Measurements from ENCODE around the gene ASB18. TPM values are rescaled to one million over a fixed set of nuclear protein-coding genes. Genes with fewer than 3 reads are reported as not detected.
"Not testable (repeated sequence)": the region's sequence is repeated elsewhere in the genome, so short reads cannot be mapped to it uniquely, and the experiment has no call there.

Gene ASB18
- total RNA-seq, 3 donors from 2014 or later (not counting 1 experiment from before 2014, with no cell fraction given): not detected

- DNase-seq (no peak), ATAC-seq (no peak)
- H3K27me3 ChIP-seq (ENCODE audit: control insufficient read depth, insufficient read depth, low read length): no peaks in the 10 kb centered on the region
- no peaks in the 10 kb centered on the region for H3K36me3 ChIP-seq (ENCODE audit: control insufficient read depth, insufficient read depth, low read length)
- intact Hi-C loops (cut with micrococcal nuclease): no loop called here
- H3K9me3 ChIP-seq (ENCODE audit: control insufficient read depth, insufficient read depth, low read length): peaks cover 9% of the 10 kb centered on the region
- H3K4me3 Mint-ChIP-seq: no peak overlapping the region
- no peaks in the 10 kb centered on the region for H3K4me1 ChIP-seq (ENCODE audit: control insufficient read depth, insufficient read depth, low read length)
- H3K27me3 Mint-ChIP-seq (ENCODE audit: low read depth in 2 of 2): peaks cover 9 to 15% of the 10 kb centered on the region in 2 donors
- no peak for TF ChIP-seq CTCF (IDR thresholded peaks at IDR 0.05)
- H3K4me3 ChIP-seq (ENCODE audit: low read length): no peak overlapping the region
- H3K27ac ChIP-seq (ENCODE audit: low read length): no peak overlapping the region
- no peak overlapping the region for H3K27ac Mint-ChIP-seq
- H3K4me1 Mint-ChIP-seq: no peaks in the 10 kb centered on the region
- no peaks in the 10 kb centered on the region for H3K36me3 Mint-ChIP-seq
- H3K9me3 Mint-ChIP-seq: peaks cover 0 to 2% of the 10 kb centered on the region in 2 donors
- 83% methylated on average over 5 of the region's 5 CpGs for WGBS (ENCODE audit: insufficient coverage)
Observed at GRCh38 chr2:236271851-236272250, 7.6 kb upstream of the ASB18 start.

GRCh38 chr2:236269876-236270275 is 5.7 kb upstream of the ASB18 start:
- peaks cover 3 to 12% of the 10 kb centered on the region in 2 donors for H3K27me3 Mint-ChIP-seq (ENCODE audit: low read depth in 2 of 2)
- H3K27me3 ChIP-seq (ENCODE audit: control insufficient read depth, insufficient read depth, low read length); H3K9me3 ChIP-seq (ENCODE audit: control insufficient read depth, insufficient read depth, low read length); H3K9me3 Mint-ChIP-seq; intact Hi-C loops (cut with micrococcal nuclease); H3K4me1 Mint-ChIP-seq; H3K4me3 Mint-ChIP-seq; DNase-seq; H3K4me1 ChIP-seq (ENCODE audit: control insufficient read depth, insufficient read depth, low read length); H3K36me3 Mint-ChIP-seq; H3K4me3 ChIP-seq (ENCODE audit: low read length); H3K36me3 ChIP-seq (ENCODE audit: control insufficient read depth, insufficient read depth, low read length); ATAC-seq; H3K27ac Mint-ChIP-seq; H3K27ac ChIP-seq (ENCODE audit: low read length): not testable (repeated sequence)

GRCh38 chr2:236265675-236266074 is 1.5 kb upstream of the ASB18 start:
- no peak for TF ChIP-seq CTCF (IDR thresholded peaks at IDR 0.05)
- Mint-ChIP-seq H3K27me3 (ENCODE audit: low read depth in 2 of 2) (peaks cover 9 to 37% of the 10 kb centered on the region in 2 donors), H3K9me3 (peaks cover 0 to 2% of the 10 kb centered on the region in 2 donors), H3K4me1 (no peaks in the 10 kb centered on the region), H3K36me3 (no peaks in the 10 kb centered on the region), H3K4me3 (no peak overlapping the region), H3K27ac (no peak overlapping the region)
- Histone ChIP-seq H3K4me1 (ENCODE audit: control insufficient read depth, insufficient read depth, low read length) (no peaks in the 10 kb centered on the region), H3K4me3 (ENCODE audit: low read length) (no peak overlapping the region), H3K36me3 (ENCODE audit: control insufficient read depth, insufficient read depth, low read length) (no peaks in the 10 kb centered on the region), H3K9me3 (ENCODE audit: control insufficient read depth, insufficient read depth, low read length) (peaks cover 9% of the 10 kb centered on the region), H3K27ac (ENCODE audit: low read length) (no peak overlapping the region), H3K27me3 (ENCODE audit: control insufficient read depth, insufficient read depth, low read length) (no peaks in the 10 kb centered on the region)
- intact Hi-C loops (cut with micrococcal nuclease): no loop called here
- DNase-seq (no peak), ATAC-seq (no peak)

GRCh38 chr2:236262238-236262637 is 2.0 kb downstream of the ASB18 start:
- no peaks in the 10 kb centered on the region for H3K36me3 ChIP-seq (ENCODE audit: control insufficient read depth, insufficient read depth, low read length)
- no peak for TF ChIP-seq CTCF (IDR thresholded peaks at IDR 0.05)
- Mint-ChIP-seq H3K36me3 (no peaks in the 10 kb centered on the region), H3K9me3 (no peaks in the 10 kb centered on the region), H3K4me3 (no peak overlapping the region), H3K4me1 (no peaks in the 10 kb centered on the region), H3K27me3 (ENCODE audit: low read depth in 2 of 2) (peaks cover 20 to 57% of the 10 kb centered on the region in 2 donors), H3K27ac (no peak overlapping the region)
- H3K4me3 ChIP-seq (ENCODE audit: low read length): no peak overlapping the region
- no peaks in the 10 kb centered on the region for H3K4me1 ChIP-seq (ENCODE audit: control insufficient read depth, insufficient read depth, low read length)
- ATAC-seq (no peak), DNase-seq (no peak)
- no peak overlapping the region for H3K27ac ChIP-seq (ENCODE audit: low read length)
- no peaks in the 10 kb centered on the region for H3K27me3 ChIP-seq (ENCODE audit: control insufficient read depth, insufficient read depth, low read length)
- intact Hi-C loops (cut with micrococcal nuclease): no loop called here
- no peaks in the 10 kb centered on the region for H3K9me3 ChIP-seq (ENCODE audit: control insufficient read depth, insufficient read depth, low read length)
- WGBS (ENCODE audit: insufficient coverage): 90% methylated on average over 7 of the region's 7 CpGs
